HCT116 (cell line): Measurements from ENCODE around the gene VSIG4. TPM values are rescaled to one million over a fixed set of nuclear protein-coding genes. Genes with fewer than 3 reads are reported as not detected.

ENCODE experiments used
- ATAC-seq: fragments of 200-7000 bp; cut with Tn5 transposase; 2 replicates; pipeline ENCODE4 v1.9.1; 2020; ENCODE audit warnings: mild to moderate bottlenecking, moderate library complexity
- BruUV-seq: library from RNA; stranded (reverse); fragments of 400-500 nt; replicated peaks from 2 replicates; lab custom pipeline; 2021; lab: Mats Ljungman, UMichigan
- CTCF ChIA-PET: fragments of 300-600 bp; sonication (Branson Sonifier 250); formaldehyde crosslinking; loops from one replicate; lab custom pipeline; 2021; ENCODE audit warnings: antibody characterized with exemption; lab: Charles Lee
- POLR2A ChIA-PET: fragments of 300-600, 350-600 bp; sonication (Branson Sonifier 250); formaldehyde crosslinking; loops from one replicate; lab custom pipeline; 2021; ENCODE audit warnings: antibody characterized with exemption; lab: Charles Lee
- RAD21 ChIA-PET, 2 experiments: fragments of 300-600 bp; sonication (Branson Sonifier 250); formaldehyde crosslinking; loops; one replicate each; lab custom pipeline; 2023; ENCODE audit warnings: low total read pairs in 2 of 2; ENCODE audit not compliant: uncharacterized antibody in 2 of 2, unreplicated experiment in 2 of 2, low non-redundant PET in 1 of 2; lab: Charles Lee
- DNase-seq: peaks from one replicate; pipeline ENCODE4 v3.0.0-alpha.2; 2010; ENCODE audit warnings: low read depth, low spot score
- H2AFZ ChIP-seq: fragments of 200-600 bp; shearing (Covaris generic), sonication (generic); 2 replicates; pipeline ENCODE4 v1.6.1; 2017; ENCODE audit warnings: low read depth, mixed run types, mixed read lengths, antibody characterized with exemption, low read length; ENCODE audit not compliant: poor library complexity, severe bottlenecking
- H3K27ac ChIP-seq: 2 replicates; pipeline ENCODE4 v1.5.1; 2012; ENCODE audit warnings: low read depth, low read length
- H3K27me3 ChIP-seq: fragments of 200-600 bp; sonication (generic); 2 replicates; pipeline ENCODE4 v1.6.1; 2016; ENCODE audit warnings: mixed run types, low read length, mixed read lengths; ENCODE audit not compliant: insufficient read depth
- H3K36me3 ChIP-seq, 2 experiments: fragments of 200-500 bp in 1 of 2; fragments of 200-600 bp in 1 of 2; sonication (Bioruptor generic) in 1 of 2; sonication (generic) in 1 of 2; 2 replicates each; pipeline versions ENCODE4 v1.5.1 to v1.6.1; 2014 to 2016; ENCODE audit warnings: low read length in 2 of 2, inconsistent platforms in 1 of 2, mixed read lengths in 1 of 2, mixed run types in 1 of 2; ENCODE audit not compliant: insufficient read depth in 2 of 2, control insufficient read depth in 1 of 2
- H3K4me1 ChIP-seq, 2 experiments: fragments of 200-600 bp in 1 of 2; sonication (generic) in 1 of 2; 2 replicates each; pipeline versions ENCODE4 v1.5.1 to v1.6.1; 2012 to 2017; ENCODE audit warnings: low read length in 2 of 2, inconsistent platforms in 1 of 2, mild to moderate bottlenecking in 1 of 2, mixed read lengths in 1 of 2, mixed run types in 1 of 2, moderate library complexity in 1 of 2; ENCODE audit not compliant: insufficient read depth in 2 of 2, control insufficient read depth in 1 of 2
- H3K4me2 ChIP-seq: fragments of 200-600 bp; sonication (generic); 2 replicates; pipeline ENCODE4 v1.6.1; 2017; ENCODE audit warnings: mixed run types, low read length, mixed read lengths
- H3K4me3 ChIP-seq, 2 experiments: fragments of 200-600 bp in 1 of 2; sonication (generic) in 1 of 2; replicated peaks in 1 of 2; 2 replicates each; pipeline ENCODE4 v1.5.1; 2011 to 2016; ENCODE audit warnings: low read length in 2 of 2, control low read depth in 1 of 2, low read depth in 1 of 2, mild to moderate bottlenecking in 1 of 2, mixed read lengths in 1 of 2, mixed run types in 1 of 2
- H3K79me2 ChIP-seq: fragments of 200-600 bp; sonication (generic); 2 replicates; pipeline ENCODE4 v1.6.1; 2017; ENCODE audit warnings: mild to moderate bottlenecking, mixed run types, low read length, moderate library complexity, mixed read lengths; ENCODE audit not compliant: insufficient read depth
- H3K9ac ChIP-seq: fragments of 200-600 bp; sonication (generic); 2 replicates; pipeline ENCODE4 v1.6.1; 2016; ENCODE audit warnings: low read length, mixed read lengths
- H3K9me2 ChIP-seq: fragments of 200-600 bp; sonication (generic), shearing (Covaris generic); 2 replicates; pipeline ENCODE4 v1.6.1; 2017; ENCODE audit warnings: mixed run types, mild to moderate bottlenecking, moderate library complexity; ENCODE audit not compliant: insufficient read depth
- H3K9me3 ChIP-seq, 2 experiments: fragments of 200-500 bp in 1 of 2; fragments of 200-600 bp in 1 of 2; sonication (Bioruptor generic) in 1 of 2; sonication (generic) in 1 of 2; 2 replicates each; pipeline ENCODE4 v1.6.1; 2014 to 2017; ENCODE audit warnings: low read length in 2 of 2, mixed read lengths in 2 of 2, inconsistent platforms in 1 of 2, low read depth in 1 of 2, mild to moderate bottlenecking in 1 of 2, mixed run types in 1 of 2, moderate library complexity in 1 of 2; ENCODE audit not compliant: control insufficient read depth in 1 of 2, insufficient read depth in 1 of 2
- H4K20me1 ChIP-seq: fragments of 200-600 bp; sonication (generic), shearing (Covaris generic); 2 replicates; pipeline ENCODE4 v1.6.1; 2017; ENCODE audit warnings: mixed run types, mild to moderate bottlenecking, moderate library complexity; ENCODE audit not compliant: insufficient read depth
- POLR2AphosphoS5 ChIP-seq: IDR thresholded peaks from 2 replicates; pipeline ENCODE4 v1.6.1; 2011; ENCODE audit warnings: mild to moderate bottlenecking, low read depth, low read length, moderate library complexity
- intact Hi-C: fragments of 100-400 bp; cut with micrococcal nuclease; formaldehyde crosslinking; loops from 2 replicates; pipeline ENCODE4 v1.10.0; 2022
- total RNA-seq: library from RNA; stranded (reverse); gene quantifications from one replicate; pipeline ENCODE4 v1.2.1, GENCODE V29; 2021; ENCODE audit not compliant: unreplicated experiment
- TF ChIP-seq, protein P1 (sequence below): IDR thresholded peaks from 2 replicates; pipeline ENCODE4 v1.6.1; 2012; ENCODE audit warnings: low read depth
- TF ChIP-seq, protein P2 (sequence below), 3 experiments: fragments of 200-600 bp in 1 of 3; sonication (generic) in 1 of 3; IDR thresholded peaks in 2 of 3; conservative IDR thresholded peaks in 1 of 3; 2 replicates each; pipeline ENCODE4 v1.5.1; 2012 to 2017; ENCODE audit warnings: low read depth in 2 of 3, low read length in 2 of 3, antibody characterized with exemption in 1 of 3, borderline replicate concordance in 1 of 3, control low read depth in 1 of 3, mild to moderate bottlenecking in 1 of 3, mixed read lengths in 1 of 3, mixed run types in 1 of 3, moderate library complexity in 1 of 3; ENCODE audit not compliant: insufficient read depth in 1 of 3

The VSIG4 gene
- total RNA-seq, 1 experiment from 2014 or later, result 0.59 TPM

DNA sequence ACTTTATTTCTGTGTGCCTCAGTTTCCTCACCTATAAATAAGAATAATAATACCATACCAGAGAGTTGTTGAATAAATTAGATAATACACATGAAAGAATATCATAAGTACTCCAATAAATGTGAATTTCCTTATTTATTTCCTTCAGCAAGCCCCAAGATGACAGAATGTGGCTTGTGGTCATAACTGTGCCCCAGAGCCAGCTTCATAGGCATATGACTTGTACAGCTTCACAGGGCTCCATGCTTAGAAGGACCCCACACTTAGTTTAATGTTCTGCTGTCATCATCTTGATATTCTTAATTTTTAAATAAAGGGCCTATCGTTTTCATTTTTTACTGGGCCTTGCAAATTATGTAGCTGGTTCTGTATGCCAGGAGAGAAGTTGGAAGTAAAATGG lies 25.3 kb downstream of the VSIG4 start (continued):
- TF ChIP-seq, protein P1, sequence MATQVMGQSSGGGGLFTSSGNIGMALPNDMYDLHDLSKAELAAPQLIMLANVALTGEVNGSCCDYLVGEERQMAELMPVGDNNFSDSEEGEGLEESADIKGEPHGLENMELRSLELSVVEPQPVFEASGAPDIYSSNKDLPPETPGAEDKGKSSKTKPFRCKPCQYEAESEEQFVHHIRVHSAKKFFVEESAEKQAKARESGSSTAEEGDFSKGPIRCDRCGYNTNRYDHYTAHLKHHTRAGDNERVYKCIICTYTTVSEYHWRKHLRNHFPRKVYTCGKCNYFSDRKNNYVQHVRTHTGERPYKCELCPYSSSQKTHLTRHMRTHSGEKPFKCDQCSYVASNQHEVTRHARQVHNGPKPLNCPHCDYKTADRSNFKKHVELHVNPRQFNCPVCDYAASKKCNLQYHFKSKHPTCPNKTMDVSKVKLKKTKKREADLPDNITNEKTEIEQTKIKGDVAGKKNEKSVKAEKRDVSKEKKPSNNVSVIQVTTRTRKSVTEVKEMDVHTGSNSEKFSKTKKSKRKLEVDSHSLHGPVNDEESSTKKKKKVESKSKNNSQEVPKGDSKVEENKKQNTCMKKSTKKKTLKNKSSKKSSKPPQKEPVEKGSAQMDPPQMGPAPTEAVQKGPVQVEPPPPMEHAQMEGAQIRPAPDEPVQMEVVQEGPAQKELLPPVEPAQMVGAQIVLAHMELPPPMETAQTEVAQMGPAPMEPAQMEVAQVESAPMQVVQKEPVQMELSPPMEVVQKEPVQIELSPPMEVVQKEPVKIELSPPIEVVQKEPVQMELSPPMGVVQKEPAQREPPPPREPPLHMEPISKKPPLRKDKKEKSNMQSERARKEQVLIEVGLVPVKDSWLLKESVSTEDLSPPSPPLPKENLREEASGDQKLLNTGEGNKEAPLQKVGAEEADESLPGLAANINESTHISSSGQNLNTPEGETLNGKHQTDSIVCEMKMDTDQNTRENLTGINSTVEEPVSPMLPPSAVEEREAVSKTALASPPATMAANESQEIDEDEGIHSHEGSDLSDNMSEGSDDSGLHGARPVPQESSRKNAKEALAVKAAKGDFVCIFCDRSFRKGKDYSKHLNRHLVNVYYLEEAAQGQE, result no peak
- TF ChIP-seq POLR2AphosphoS5, result no peak

DNA sequence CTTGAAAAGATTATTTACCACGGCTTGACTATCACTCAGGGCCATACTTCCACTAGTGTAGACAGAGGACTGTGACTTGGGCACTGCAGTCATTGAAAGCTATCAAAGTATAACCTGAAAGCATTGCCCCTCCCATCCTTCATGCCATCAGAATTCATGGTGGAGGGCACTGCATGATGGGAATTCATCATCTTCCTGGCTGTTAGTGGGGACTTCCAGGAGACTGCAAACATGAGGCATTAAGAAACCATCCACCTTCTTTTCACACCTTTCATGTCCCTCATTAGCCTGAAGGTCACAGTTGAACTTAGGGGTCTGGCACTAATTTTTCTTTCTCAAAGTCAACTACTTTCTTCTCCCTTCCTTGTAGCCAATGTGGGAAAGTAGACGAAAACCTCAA lies 25.8 kb downstream of the VSIG4 start:
- RAD21 ChIA-PET, result no interaction called here
- no peak overlapping the region for H2AFZ ChIP-seq
- H3K9me2 ChIP-seq, result no peaks in the 10 kb centered on the region
- ATAC-seq (no peak), DNase-seq (no peak)
- CTCF ChIA-PET, result no interaction called here
- no peak overlapping the region for H3K4me3 ChIP-seq
- no peak overlapping the region for H3K4me2 ChIP-seq
- no peak overlapping the region for H3K27ac ChIP-seq
- no peaks in the 10 kb centered on the region for H3K79me2 ChIP-seq
- H4K20me1 ChIP-seq, result no peaks in the 10 kb centered on the region
- H3K36me3 ChIP-seq, result no peaks in the 10 kb centered on the region
- peaks cover 2 to 8% of the 10 kb centered on the region in 2 experiments; a peak in 2 of 4 replicates for H3K4me1 ChIP-seq
- intact Hi-C loops, result no loop called here
- no peak overlapping the region for H3K9ac ChIP-seq
- no peaks in the 10 kb centered on the region for H3K27me3 ChIP-seq
- no peaks in the 10 kb centered on the region for H3K9me3 ChIP-seq
- TF ChIP-seq, protein P2, sequence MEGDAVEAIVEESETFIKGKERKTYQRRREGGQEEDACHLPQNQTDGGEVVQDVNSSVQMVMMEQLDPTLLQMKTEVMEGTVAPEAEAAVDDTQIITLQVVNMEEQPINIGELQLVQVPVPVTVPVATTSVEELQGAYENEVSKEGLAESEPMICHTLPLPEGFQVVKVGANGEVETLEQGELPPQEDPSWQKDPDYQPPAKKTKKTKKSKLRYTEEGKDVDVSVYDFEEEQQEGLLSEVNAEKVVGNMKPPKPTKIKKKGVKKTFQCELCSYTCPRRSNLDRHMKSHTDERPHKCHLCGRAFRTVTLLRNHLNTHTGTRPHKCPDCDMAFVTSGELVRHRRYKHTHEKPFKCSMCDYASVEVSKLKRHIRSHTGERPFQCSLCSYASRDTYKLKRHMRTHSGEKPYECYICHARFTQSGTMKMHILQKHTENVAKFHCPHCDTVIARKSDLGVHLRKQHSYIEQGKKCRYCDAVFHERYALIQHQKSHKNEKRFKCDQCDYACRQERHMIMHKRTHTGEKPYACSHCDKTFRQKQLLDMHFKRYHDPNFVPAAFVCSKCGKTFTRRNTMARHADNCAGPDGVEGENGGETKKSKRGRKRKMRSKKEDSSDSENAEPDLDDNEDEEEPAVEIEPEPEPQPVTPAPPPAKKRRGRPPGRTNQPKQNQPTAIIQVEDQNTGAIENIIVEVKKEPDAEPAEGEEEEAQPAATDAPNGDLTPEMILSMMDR (IDR thresholded peaks at IDR 0.05 in 2 of 3, conservative IDR thresholded peaks at IDR 0.05 in 1 of 3; ENCODE audit: borderline replicate concordance in 1 of 3, insufficient read depth in 1 of 3, low read depth in 2 of 3, low read length in 2 of 3), result no peak
- POLR2A ChIA-PET, result no interaction called here
- BruUV-seq, result no TSS peak
